Activated naive CD4-positive, alpha-beta T cell treated with anti-CD3 and anti-CD28 coated beads, Interleukin-2, amount 50 U/mL, for 72 hours (primary cell): ENCODE data around the gene PAM. TPM values are rescaled to one million over a fixed set of nuclear protein-coding genes. Genes with fewer than 3 reads are reported as not detected.

Experiments
- ATAC-seq, 2 donors: fragments of 150-1000 bp; cut with Tn5 transposase; 2 replicates each; pipeline ENCODE4 v1.10.0; 2021; ENCODE audit warnings: mild to moderate bottlenecking in 2 of 2, moderate library complexity in 2 of 2
- DNase-seq, 2 donors: peaks; one replicate each; pipeline ENCODE4 v3.0.0; 2021 to 2022; ENCODE audit warnings: low spot score in 2 of 2
- H3K27ac Mint-ChIP-seq, 2 donors: one replicate each; pipeline ENCODE4 v1.8.0; 2022; ENCODE audit warnings: mild to moderate bottlenecking in 2 of 2, mixed read lengths in 2 of 2
- H3K36me3 Mint-ChIP-seq, 2 donors: one replicate each; pipeline ENCODE4 v1.8.0; 2022; ENCODE audit warnings: mixed read lengths in 2 of 2
- H3K9me3 Mint-ChIP-seq, 2 donors: one replicate each; pipeline ENCODE4 v1.8.0; 2022; ENCODE audit warnings: mixed read lengths in 2 of 2
- total RNA-seq, 2 donors: library from RNA; stranded (reverse); gene quantifications; one replicate each; pipeline ENCODE4 v1.2.3, GENCODE V29; 2022

Gene PAM
- total RNA-seq = 10 to 100 TPM; 14.2 to 88.0 TPM

- ATAC-seq = peak; percentile 80 to 84
- DNase-seq = peak; percentile 78 to 82
- H3K36me3 Mint-ChIP-seq = peaks cover 26 to 34% of the 10 kb centered on the region in 2 donors
- H3K27ac Mint-ChIP-seq = peak within 1 kb of the TSS; percentile 96 to 100
- H3K9me3 Mint-ChIP-seq = peaks cover 3 to 6% of the 10 kb centered on the region in 2 donors
Observed at GRCh38 chr5:102754767-102755431, at the start of gene PAM. PAM (plus strand) TSS chr5:102755305; CDS start chr5:102866196, 110,891 bp downstream.

DNA sequence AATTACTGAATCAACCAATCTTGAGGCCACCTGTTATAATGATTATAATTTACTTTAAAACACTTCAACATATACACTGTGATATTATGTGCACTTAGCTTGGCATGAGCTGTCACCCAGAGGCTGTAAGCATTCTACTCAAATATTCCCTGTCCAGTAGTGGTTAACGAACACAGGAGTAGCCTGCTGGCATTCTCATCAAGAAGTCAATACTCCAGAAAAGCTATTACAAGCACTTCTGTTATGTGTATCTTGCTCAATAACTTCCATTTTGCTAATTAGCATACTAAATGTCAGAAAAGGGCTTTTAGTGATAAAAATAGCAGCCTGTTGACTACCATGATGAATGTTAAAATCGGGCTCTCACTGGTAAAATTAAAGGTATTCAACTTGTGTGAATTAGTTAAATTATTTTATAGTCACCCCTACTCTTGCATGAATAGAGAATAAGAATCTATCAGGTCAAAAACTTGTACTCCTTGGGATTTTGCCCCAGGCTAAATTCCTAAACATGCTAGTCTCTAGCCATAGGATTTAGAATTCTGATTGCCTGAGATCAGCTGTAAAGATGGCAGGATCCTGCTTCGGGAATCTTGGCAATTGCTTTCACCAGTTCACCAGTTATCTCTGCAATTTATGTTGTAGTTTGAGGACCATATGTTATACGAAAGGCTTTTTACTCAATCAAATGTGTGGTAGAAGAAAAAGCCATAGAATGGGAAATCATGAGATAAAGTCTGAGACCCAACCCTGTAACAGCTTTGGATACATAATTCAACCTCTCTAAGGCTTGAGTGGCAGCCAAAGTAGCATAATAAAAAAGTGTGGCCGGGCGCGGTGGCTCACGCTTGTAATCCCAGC is 43.4 kb upstream of the PAM start:
- ATAC-seq (no peak), DNase-seq (no peak)
- H3K36me3 Mint-ChIP-seq = peaks cover 7 to 20% of the 10 kb centered on the region in 2 donors
- no peak overlapping the region for H3K27ac Mint-ChIP-seq
- H3K9me3 Mint-ChIP-seq = peaks cover 8 to 14% of the 10 kb centered on the region in 2 donors

DNA sequence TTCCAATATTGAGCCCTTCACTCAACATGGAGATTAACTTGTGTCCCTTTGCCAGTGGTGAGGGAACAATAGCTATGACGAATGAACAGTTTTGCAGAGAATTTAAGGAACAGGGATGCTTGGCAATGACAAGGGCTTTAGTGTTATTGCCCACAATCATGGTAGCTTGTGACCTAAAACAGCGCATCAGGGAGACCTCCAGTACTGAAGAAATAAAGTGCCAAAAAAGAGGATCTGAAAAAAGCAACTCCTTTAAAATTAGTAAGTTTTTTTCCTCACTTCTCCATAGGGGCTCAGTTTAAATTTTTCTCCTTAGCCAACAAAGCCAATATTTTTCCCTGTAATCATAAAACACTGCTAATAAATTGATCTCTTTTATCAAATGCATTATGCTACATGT is 41.8 kb upstream of the PAM start:
- H3K9me3 Mint-ChIP-seq = peaks cover 8 to 14% of the 10 kb centered on the region in 2 donors
- no peak overlapping the region for H3K27ac Mint-ChIP-seq
- DNase-seq = no peak
- ATAC-seq = no peak
- peaks cover 7 to 20% of the 10 kb centered on the region in 2 donors for H3K36me3 Mint-ChIP-seq

DNA sequence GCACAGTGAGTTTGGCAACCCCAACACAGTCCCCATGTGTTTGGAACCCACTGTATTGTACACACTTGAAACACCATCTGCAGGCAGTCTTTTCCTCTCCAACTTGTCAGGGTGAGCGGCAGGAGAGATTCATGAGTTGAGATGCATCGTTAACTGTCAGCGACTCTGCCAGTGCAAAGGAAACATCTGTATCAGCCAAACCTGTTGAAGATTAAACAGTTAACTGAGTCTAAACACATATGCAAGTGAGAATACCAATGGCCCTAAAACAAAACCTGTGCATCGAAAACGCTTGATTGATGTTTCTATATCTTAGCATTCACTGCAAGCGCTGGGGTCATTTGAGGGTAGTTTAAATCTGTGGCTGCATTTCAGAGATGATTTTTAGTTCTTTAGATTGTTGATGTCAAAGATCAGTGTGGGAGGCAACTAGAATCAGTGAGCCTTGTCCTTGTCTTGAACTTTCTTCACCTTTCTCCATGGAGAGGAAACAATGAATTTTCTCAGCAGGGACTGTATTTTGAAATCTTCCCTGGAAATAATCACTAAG is 41.3 kb upstream of the PAM start:
- H3K36me3 Mint-ChIP-seq = peaks cover 4 to 17% of the 10 kb centered on the region in 2 donors
- H3K9me3 Mint-ChIP-seq = peaks cover 6 to 12% of the 10 kb centered on the region in 2 donors
- ATAC-seq (no peak), DNase-seq (no peak)
- no peak overlapping the region for H3K27ac Mint-ChIP-seq

DNA sequence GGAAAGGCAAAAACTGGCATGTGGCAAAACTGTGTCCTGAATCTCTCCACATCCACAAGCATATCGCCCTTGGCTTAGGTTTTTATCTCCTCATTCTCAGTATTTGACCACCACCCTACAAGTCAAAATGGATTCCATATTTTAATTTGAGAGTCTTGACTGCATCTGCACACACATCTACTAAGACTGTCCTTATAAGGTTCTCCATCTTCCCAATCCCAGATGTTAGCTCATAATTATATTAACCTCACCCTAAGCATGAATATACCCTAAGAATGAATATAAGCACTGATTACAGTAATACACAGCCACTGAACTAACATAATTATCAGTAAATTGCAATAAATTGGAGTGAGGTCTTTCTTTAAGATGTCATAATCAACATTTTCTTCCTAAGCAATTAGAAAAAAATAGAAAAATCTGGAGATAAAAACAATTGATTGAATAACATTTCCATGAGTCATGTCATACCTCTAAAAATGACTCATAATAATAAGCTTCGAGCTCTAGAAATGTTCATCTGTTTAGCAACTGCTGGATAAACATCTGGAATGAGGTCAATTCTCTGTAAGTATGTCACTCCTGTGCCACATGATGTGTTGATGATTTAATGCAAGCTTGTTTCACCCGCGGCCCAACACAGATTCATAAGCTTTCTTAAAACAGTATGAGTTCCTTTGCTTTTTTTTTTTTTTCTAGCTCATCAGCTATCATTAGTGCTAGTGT is 39.9 kb upstream of the PAM start:
- ATAC-seq (peak in 1 of 2 donors; percentile 88), DNase-seq (no peak)
- Mint-ChIP-seq H3K27ac (no peak overlapping the region), H3K36me3 (peaks cover 0 to 10% of the 10 kb centered on the region in 2 donors), H3K9me3 (peaks cover 0 to 4% of the 10 kb centered on the region in 2 donors)

GRCh38 chr5:102716017-102716416 is 39.1 kb upstream of the PAM start:
- Mint-ChIP-seq H3K27ac (no peak overlapping the region), H3K36me3 (peaks cover 0 to 6% of the 10 kb centered on the region in 2 donors), H3K9me3 (no peaks in the 10 kb centered on the region)
- DNase-seq (no peak), ATAC-seq (no peak)

DNA sequence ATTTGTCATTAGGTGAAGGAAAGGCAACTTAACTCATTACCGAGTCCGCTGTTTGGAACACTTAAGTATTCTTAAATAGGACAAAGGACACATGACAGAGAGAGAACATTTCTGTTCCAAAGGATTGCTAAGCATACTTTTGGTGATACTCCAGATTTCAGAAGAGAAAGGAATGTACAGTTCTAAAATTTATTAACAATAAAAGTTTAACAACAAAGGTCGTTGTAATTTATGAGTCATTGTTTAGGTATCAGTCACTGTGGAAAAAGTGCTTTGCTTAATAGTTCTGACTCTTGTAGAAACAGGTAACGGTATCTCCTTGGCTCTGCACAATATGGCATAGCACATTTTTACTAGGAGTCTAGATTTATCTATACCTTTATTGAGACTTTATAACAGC is 36.3 kb upstream of the PAM start:
- Mint-ChIP-seq H3K27ac (no peak overlapping the region), H3K36me3 (peaks cover 11 to 12% of the 10 kb centered on the region in 2 donors), H3K9me3 (peaks cover 7 to 10% of the 10 kb centered on the region in 2 donors)
- ATAC-seq = peak in 1 of 2 donors; percentile 63
- DNase-seq = no peak

DNA sequence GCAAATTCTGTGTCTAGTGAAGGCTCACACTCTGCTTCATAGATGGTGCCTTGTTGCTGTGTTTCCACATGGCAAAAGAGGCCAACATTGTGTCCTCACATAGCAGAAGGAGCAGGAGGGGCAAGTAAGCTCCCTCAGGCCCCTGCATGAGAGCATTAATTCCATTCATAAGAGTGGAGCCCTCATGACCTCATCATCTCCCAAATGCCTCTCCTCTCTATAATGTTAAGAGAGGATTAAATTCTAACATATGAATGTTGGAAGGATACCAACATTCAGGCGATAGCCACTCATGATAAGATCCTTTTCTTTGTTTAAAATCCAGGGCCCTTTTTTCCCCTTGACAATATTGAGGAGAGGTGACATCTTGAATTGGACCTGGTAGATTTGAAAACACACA is 35.2 kb upstream of the PAM start:
- ATAC-seq = no peak
- H3K27ac Mint-ChIP-seq = no peak overlapping the region
- H3K9me3 Mint-ChIP-seq = peaks cover 7 to 10% of the 10 kb centered on the region in 2 donors
- H3K36me3 Mint-ChIP-seq = peaks cover 11 to 12% of the 10 kb centered on the region in 2 donors
- no peak for DNase-seq

GRCh38 chr5:102720969-102721368 is 34.1 kb upstream of the PAM start:
- peaks cover 7 to 10% of the 10 kb centered on the region in 2 donors for H3K9me3 Mint-ChIP-seq
- no peak overlapping the region for H3K27ac Mint-ChIP-seq
- DNase-seq = no peak
- peaks cover 6 to 11% of the 10 kb centered on the region in 2 donors for H3K36me3 Mint-ChIP-seq
- no peak for ATAC-seq

DNA sequence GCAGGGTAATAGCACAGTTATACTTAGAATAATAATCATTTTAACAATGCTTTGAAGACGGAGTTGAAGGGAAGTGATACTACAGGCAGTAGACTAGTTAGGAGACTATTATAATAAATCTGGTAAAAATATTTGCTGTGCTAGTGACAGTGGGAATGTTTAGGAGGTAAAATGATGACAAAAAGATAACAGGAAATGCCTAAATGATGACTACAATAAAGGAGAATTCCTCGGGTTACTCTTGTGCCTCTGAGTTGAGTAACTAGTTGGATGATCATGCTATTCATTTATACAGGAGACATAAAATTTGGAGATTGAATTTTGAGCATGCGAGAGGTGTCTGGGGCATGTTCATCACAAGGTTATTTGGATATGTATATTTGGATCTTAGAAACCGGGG is 32.2 kb upstream of the PAM start:
- DNase-seq = no peak
- Mint-ChIP-seq H3K27ac (no peak overlapping the region), H3K36me3 (peaks cover 6 to 11% of the 10 kb centered on the region in 2 donors), H3K9me3 (peaks cover 7 to 10% of the 10 kb centered on the region in 2 donors)
- ATAC-seq = no peak

DNA sequence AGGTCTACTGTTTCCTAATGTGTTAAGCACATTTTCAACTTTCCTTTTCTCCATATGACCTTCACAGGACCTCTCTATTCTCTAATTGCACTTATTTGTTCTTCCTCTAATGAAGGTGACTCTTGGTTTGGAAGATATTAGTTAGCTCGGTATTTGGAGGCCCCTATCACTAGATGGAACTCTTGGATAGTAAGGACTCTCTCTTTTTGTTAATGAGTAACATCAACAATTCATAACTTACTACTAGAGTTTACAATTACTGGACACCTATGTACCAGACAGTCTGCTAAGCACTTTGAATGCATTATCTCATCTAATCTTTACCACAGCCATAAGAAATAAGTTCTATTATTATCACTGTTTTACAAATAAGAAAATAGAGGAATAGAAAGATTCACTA is 23.4 kb upstream of the PAM start:
- Mint-ChIP-seq H3K36me3 (no peaks in the 10 kb centered on the region), H3K9me3 (no peaks in the 10 kb centered on the region), H3K27ac (no peak overlapping the region)
- DNase-seq (no peak), ATAC-seq (no peak)

- ATAC-seq (no peak), DNase-seq (no peak)
- Mint-ChIP-seq H3K27ac (no peak overlapping the region), H3K36me3 (no peaks in the 10 kb centered on the region), H3K9me3 (no peaks in the 10 kb centered on the region)
Observed at GRCh38 chr5:102733534-102733933, 21.6 kb upstream of the PAM start.

DNA sequence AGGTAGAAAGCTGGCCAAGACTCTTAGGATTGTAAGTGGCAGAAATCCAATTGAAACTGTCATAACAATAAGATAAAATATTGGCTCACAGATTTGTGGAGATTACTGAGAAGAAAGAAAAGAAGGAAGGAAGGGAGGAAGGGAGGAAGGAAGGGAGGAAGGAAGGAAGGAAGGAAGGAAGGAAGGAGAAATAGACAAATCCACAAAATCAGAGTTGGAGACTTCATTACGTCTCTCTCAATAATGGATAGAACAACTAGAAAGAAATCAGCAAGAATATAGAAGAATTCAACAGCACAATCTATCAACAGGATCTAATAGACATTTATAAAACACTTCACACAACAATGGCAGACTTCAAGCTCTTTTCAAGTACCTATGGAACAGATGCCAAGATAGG is 17.9 kb upstream of the PAM start:
- H3K27ac Mint-ChIP-seq = no peak overlapping the region
- no peaks in the 10 kb centered on the region for H3K9me3 Mint-ChIP-seq
- no peak for ATAC-seq
- H3K36me3 Mint-ChIP-seq = no peaks in the 10 kb centered on the region
- DNase-seq = no peak

- Mint-ChIP-seq H3K27ac (no peak overlapping the region), H3K36me3 (no peaks in the 10 kb centered on the region), H3K9me3 (no peaks in the 10 kb centered on the region)
- DNase-seq = no peak
- no peak for ATAC-seq
Observed at GRCh38 chr5:102737805-102738469, 17.2 kb upstream of the PAM start.

DNA sequence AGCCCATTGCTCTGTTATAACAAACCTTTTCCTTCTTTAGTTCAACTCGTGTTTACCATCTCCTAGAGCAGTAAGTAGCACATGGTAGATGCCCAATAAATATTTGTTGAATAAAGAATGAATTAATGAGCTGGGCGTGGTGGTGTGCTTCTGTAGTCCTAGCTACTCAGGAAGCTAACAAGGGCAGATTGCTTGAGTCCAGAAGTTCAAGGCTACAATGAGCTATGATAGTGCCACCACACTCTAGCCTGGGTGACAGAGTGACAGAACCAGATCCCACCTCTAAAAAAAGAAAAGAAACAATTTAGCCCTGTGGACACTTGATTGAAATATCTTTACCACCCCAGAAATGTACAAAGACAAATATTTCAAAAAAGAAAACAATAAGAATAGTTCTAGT is 14.6 kb upstream of the PAM start:
- Mint-ChIP-seq H3K9me3 (no peaks in the 10 kb centered on the region), H3K36me3 (no peaks in the 10 kb centered on the region), H3K27ac (no peak overlapping the region)
- no peak for DNase-seq
- ATAC-seq = no peak

- Mint-ChIP-seq H3K9me3 (no peaks in the 10 kb centered on the region), H3K27ac (no peak overlapping the region), H3K36me3 (peaks cover 0 to 5% of the 10 kb centered on the region in 2 donors)
- no peak for DNase-seq
- no peak for ATAC-seq
Observed at GRCh38 chr5:102742215-102742614, 12.9 kb upstream of the PAM start.
